HEK293T (cell line): ENCODE data around the gene MYO7A.

Source experiments
- BHLHE40 ChIP-seq: fragments of 450-650 bp; IDR thresholded peaks from 2 replicates; pipeline ENCODE4 v1.6.1; 2016; ENCODE audit warnings: mild to moderate bottlenecking, moderate library complexity, borderline replicate concordance
- ELF4 ChIP-seq: fragments of 450-650 bp; IDR thresholded peaks from 2 replicates; pipeline ENCODE4 v1.6.1; 2017; ENCODE audit warnings: antibody characterized with exemption
- FOXA1 ChIP-seq: fragments of 450-650 bp; IDR thresholded peaks from 2 replicates; pipeline ENCODE4 v1.6.1; 2016; ENCODE audit warnings: mild to moderate bottlenecking
- FOXM1 ChIP-seq: fragments of 450-650 bp; IDR thresholded peaks from 2 replicates; pipeline ENCODE4 v1.6.1; 2017; ENCODE audit warnings: mild to moderate bottlenecking, borderline replicate concordance
- HDGF ChIP-seq: fragments of 450-650 bp; IDR thresholded peaks from 2 replicates; pipeline ENCODE4 v1.6.1; 2017; ENCODE audit warnings: antibody characterized with exemption, borderline replicate concordance
- LEF1 ChIP-seq: fragments of 450-650 bp; IDR thresholded peaks from 2 replicates; pipeline ENCODE4 v1.6.1; 2017; ENCODE audit warnings: mild to moderate bottlenecking, borderline replicate concordance
- NFRKB ChIP-seq: fragments of 450-650 bp; IDR thresholded peaks from 2 replicates; pipeline ENCODE4 v1.6.1; 2016; ENCODE audit warnings: mild to moderate bottlenecking, moderate library complexity
- PKNOX1 ChIP-seq: fragments of 450-650 bp; IDR thresholded peaks from 2 replicates; pipeline ENCODE4 v1.6.1; 2016
- SP1 ChIP-seq: fragments of 450-650 bp; IDR thresholded peaks from 2 replicates; pipeline ENCODE4 v1.6.1; 2017
- SUZ12 ChIP-seq: fragments of 450-650 bp; IDR thresholded peaks from 2 replicates; pipeline ENCODE4 v1.6.1; 2016; ENCODE audit warnings: mild to moderate bottlenecking
- ZNF384 ChIP-seq: fragments of 450-650 bp; IDR thresholded peaks from 2 replicates; pipeline ENCODE4 v1.6.1; 2016

- TF ChIP-seq ELF4 (no peak), SP1 (no peak), SUZ12 (no peak), FOXM1 (no peak), FOXA1 (no peak), PKNOX1 (no peak), LEF1 (no peak), NFRKB (no peak), BHLHE40 (no peak), HDGF (no peak), ZNF384 (no peak)
Observed at GRCh38 chr11:77182542-77183430, 54.7 kb downstream of the MYO7A start.
